HL-60 (cell line): ENCODE measurements around the gene SVIL.

ENCODE experiments used
- CTCF ChIP-seq: IDR thresholded peaks from one replicate; pipeline ENCODE4 v1.5.1; 2011; ENCODE audit warnings: low read length, control low read depth, inconsistent platforms; ENCODE audit not compliant: insufficient read depth
- POLR2AphosphoS5 ChIP-seq: IDR thresholded peaks from 2 replicates; pipeline ENCODE4 v1.6.1; 2012; ENCODE audit warnings: low read depth

GRCh38 chr10:29620112-29620690 is 14.6 kb downstream of the SVIL start:
- TF ChIP-seq CTCF: no peak
- TF ChIP-seq POLR2AphosphoS5: no peak
